ENCODE data around the gene MALAT1.
"Not testable (repeated sequence)": the region's sequence is repeated elsewhere in the genome, so short reads cannot be mapped to it uniquely, and the experiment has no call there.

The MALAT1 gene

GRCh38 chr11:65522718-65523630 is 24.1 kb downstream of the MALAT1 start:
- not testable (repeated sequence) for FAIRE-seq

GRCh38 chr11:65523631-65523968 is 24.8 kb downstream of the MALAT1 start:
- not testable (repeated sequence) for FAIRE-seq

DNA sequence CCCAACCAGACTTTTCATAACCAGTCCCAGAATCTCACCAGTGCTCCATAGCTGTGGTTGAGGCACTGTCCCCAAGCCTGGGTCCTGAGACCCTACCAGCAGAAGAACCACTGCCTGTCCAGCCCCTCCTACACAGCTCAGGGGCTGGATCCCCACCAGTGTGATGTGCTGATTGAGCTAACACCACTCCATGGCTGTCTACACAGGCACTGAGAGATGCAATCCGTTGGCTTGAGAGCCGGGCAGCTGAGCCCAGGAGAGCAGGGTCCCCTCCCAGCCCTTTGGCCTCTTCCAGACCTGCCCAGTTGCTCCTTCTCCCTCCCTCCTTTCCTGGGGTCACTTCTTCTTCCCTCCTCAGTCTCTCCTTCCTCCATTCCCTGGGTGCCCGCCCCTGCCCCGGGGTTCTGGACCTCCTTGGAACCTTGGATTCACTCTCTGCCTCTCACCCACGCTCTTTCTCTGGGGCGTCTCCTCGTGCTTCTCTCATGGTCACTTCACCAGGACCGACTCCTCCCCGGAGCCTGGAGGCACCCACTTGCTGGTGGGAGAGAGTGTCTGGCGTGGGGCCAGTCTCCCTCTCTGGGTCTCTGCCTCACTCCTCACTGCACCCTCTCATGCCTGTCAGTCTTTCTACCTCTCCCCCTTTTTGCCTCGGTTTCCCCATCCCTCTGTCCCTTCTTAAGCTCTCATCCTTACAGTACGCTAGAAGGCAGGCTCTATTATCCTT is 25.3 kb downstream of the MALAT1 start:
- no peak for FAIRE-seq

DNA sequence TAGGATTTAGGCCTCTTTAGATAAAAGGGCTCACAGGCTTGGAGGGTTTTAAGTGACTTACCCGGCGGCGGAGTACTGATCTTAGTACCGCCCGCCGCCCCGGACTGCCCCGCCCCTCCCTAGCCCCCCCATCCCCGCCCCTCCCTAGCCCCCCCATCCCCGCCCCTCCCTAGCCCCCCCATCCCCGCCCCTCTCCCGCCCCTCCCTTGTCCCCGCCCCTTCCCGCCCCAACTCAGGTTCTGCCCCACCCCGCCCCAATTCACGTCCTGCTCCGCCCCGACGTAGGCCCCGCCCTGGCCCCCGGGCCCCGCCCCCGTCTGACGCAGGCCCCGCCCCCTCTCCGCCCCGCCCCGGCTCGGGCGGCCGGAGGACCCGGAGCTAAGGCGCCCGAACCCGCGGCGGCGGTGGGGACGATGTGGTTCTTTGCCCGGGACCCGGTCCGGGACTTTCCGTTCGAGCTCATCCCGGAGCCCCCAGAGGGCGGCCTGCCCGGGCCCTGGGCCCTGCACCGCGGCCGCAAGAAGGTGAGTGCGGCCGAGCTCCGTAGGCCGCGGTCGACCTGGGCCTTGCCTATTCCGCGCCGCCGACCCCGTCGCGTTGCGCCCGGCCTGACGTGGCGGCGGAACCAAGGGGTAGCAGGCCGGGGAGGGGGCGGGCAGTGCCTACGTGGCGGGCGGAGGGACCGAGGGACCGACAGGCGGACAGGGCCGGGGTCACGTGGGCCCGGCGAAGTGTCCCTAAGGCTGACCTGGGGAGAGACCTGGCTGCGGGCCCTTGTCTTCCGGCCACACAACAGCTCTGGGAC is 26.1 kb downstream of the MALAT1 start, which contains the start of gene SCYL1:
TSS of gene SCYL1 (plus strand) at position 343 of the 805 bp plus-strand sequence. CDS start at position 414, 71 bp downstream.
- FAIRE-seq, result no peak

DNA sequence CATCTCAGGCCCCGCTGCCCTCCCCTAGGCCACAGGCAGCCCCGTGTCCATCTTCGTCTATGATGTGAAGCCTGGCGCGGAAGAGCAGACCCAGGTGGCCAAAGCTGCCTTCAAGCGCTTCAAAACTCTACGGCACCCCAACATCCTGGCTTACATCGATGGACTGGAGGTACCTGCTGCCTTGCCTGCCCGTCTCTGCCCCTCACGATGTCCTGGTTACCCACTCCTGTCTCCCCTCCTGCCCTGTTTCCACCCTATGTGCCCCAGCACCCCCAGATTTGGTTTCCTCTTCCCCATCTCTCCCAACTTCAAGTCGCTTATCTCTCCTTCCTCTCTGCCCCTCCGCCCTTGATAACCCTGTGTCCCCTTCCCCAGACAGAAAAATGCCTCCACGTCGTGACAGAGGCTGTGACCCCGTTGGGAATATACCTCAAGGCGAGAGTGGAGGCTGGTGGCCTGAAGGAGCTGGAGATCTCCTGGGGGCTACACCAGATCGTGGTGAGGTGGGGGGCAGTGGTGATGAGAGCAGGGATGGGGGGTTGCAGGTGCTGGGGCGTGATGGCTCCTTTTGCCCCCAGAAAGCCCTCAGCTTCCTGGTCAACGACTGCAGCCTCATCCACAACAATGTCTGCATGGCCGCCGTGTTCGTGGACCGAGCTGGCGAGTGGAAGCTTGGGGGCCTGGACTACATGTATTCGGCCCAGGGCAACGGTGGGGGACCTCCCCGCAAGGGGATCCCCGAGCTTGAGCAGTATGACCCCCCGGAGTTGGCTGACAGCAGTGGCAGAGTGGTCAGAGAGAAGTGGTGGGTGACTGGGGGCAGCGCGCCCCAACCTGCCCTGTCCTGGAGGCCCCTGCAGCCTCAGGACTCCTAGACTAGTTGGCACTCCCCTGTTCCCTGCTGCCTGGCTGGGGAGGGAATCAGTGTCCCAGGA is 27.0 kb downstream of the MALAT1 start:
- no peak for FAIRE-seq

GRCh38 chr11:65526744-65527143 is 27.9 kb downstream of the MALAT1 start:
- no peak for FAIRE-seq

- no peak for FAIRE-seq
Observed at GRCh38 chr11:65528819-65529350, 30.0 kb downstream of the MALAT1 start.

DNA sequence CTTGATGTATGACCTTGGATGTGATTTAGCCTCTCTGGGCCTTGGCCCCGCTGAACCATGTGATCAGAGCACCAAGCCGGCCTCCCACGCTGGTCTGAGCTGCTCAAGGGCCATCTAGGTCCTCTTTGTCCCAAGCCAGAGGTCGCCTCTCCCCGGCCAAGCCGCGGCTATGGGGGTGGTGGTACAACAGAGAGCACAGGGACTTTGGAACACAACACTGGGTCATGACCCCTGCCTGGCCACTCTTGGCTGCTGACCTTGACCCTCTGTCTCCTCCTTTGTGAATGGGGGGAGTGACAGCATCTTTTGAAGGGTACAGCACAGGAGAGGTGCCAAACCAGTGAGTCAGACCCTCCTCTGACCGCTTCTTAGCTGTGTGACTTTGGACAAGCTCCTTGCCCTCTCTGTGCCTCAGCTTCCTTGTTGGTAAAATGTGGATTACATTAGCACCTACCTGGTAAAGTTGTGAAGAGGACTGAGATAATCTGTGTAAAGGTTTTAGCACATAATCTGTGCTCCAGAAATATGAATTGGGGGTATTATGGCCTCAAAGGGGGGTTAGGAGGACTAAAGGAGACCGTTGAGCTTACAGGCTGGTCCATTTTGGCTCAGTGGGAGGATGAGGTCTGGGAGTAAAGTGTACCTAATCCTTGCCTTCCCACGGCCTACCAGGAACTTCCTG is 30.8 kb downstream of the MALAT1 start:
- no peak for FAIRE-seq

DNA sequence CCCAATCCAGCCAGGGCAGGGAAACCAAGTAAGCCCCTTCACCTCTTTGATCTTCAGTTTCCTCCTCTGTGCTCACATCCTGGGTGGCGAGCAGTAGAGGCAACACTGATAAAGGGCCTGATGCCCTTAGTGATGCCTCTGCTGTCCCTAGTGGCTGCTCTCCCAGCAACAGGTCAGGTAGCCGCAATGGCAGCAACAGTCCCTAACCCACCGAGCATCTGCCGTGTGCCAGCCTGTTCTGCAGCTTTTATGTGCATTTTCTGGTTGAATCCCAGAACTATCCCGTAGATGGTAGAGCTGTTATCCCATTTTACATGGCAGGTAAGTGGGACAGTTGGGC is 31.3 kb downstream of the MALAT1 start:
- FAIRE-seq, result no peak

- FAIRE-seq, result no peak
Observed at GRCh38 chr11:65532388-65533064, 33.7 kb downstream of the MALAT1 start.

DNA sequence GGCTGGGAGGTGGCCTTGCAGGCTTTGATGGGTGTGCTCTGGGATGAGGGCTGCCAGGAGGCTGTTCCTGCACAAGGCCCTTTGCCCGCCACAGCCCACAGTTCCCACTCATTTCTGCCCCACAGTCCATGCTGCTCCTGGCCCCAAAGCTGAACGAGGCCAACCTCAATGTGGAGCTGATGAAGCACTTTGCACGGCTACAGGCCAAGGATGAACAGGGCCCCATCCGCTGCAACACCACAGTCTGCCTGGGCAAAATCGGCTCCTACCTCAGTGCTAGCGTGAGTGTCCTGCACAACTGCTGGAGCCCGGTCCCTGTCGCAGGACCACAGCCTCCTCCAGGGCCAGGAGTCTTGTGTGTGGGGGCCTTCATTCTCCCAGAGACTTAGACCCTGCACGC is 36.3 kb downstream of the MALAT1 start:
- no peak for FAIRE-seq

DNA sequence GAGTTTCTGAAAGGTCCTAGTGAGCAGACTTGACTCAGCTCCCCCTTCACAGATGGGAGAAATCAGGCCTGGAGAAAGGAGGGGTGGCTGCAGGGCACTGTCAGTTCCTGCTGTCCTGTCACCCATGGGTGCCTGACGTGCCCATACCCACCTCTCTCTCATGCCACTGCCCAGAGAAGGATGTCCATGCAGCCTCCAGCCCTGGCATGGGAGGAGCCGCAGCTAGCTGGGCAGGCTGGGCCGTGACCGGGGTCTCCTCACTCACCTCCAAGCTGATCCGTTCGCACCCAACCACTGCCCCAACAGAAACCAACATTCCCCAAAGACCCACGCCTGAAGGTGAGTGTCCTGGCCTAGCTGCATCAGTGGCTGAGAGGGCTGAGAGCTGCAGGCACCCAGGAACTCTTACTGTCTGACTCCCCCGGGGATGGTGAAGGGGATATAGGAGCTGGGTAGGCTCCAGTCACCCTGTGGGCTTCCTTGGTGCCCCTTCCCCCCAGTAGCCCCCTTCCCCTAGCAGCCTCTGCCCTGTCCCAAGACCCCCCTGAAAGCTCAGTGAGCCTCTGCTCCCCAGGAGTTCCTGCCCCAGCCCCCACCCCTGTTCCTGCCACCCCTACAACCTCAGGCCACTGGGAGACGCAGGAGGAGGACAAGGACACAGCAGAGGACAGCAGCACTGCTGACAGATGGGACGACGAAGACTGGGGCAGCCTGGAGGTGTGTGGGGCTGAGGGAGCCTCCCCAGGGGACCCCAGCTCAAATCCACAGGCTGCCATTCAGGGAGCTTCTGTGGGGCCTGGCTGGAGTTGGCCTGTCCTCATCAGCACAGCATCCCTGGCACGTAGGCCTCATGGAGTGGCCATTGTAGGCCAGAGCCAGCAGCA is 37.8 kb downstream of the MALAT1 start:
- FAIRE-seq, result no peak

DNA sequence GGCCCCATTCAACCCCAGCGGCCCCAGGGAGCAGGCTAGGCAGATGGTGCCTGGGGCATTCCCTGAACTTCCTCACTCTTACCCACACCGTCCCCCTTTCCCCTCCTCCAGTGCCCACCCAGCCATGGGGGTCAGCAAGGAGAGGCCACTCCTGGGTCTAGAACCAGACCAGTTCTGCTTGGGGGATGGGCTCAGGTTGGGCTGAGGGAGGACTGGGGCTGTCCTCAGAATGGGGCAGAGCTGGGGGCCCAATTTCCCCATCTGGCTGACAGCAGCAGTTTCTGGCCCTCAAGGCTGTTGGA is 38.4 kb downstream of the MALAT1 start:
- FAIRE-seq, result no peak

GRCh38 chr11:65537620-65538231 is 38.9 kb downstream of the MALAT1 start:
- no peak for FAIRE-seq

GRCh38 chr11:65538232-65538914 is 39.5 kb downstream of the MALAT1 start:
- FAIRE-seq, result no peak

GRCh38 chr11:65538915-65539743 is 40.3 kb downstream of the MALAT1 start:
- FAIRE-seq, result no peak

- no peak for FAIRE-seq
Observed at GRCh38 chr11:65539744-65540289, 41.0 kb downstream of the MALAT1 start.

Data from G401.6 (cell line).